H1 (cell line): ENCODE measurements around the gene FADS3. TPM values are rescaled to one million over a fixed set of nuclear protein-coding genes. Genes with fewer than 3 reads are reported as not detected.
A peak's percentile ranks its signal among the peaks of the same experiment; 100 is the strongest.

Experiments used
- CTCF ChIA-PET: fragments of 300-600 bp; sonication (Branson Sonifier 250); formaldehyde crosslinking; loops from one replicate; lab custom pipeline; 2021; ENCODE audit not compliant: partially characterized antibody; lab: Charles Lee
- POLR2A ChIA-PET: fragments of 300-600 bp; sonication (Branson Sonifier 250); formaldehyde crosslinking; loops from one replicate; lab custom pipeline; 2021; ENCODE audit warnings: inconsistent platforms; ENCODE audit not compliant: partially characterized antibody; lab: Charles Lee
- DNase-seq, 2 experiments: peaks; one replicate each; pipeline versions ENCODE4 v3.0.0 to v3.0.0-alpha.2; 2010 to 2022; ENCODE audit warnings: low spot score in 2 of 2, low read depth in 1 of 2, mixed read lengths in 1 of 2
- FAIRE-seq: peaks from 2 replicates; lab custom pipeline; 2011; peaks lifted over from hg19 to GRCh38; lab: Jason Lieb, UNC
- H2AFZ ChIP-seq: 2 replicates; pipeline ENCODE4 v1.8.1; 2012; ENCODE audit warnings: low read length, inconsistent platforms
- H2AK5ac ChIP-seq: 2 replicates; pipeline ENCODE4 v1.6.1; 2013; ENCODE audit warnings: low read depth, low read length
- H2BK120ac ChIP-seq: replicated peaks from 2 replicates; pipeline ENCODE3; 2013; ENCODE audit warnings: low read depth, low read length, inconsistent platforms
- H2BK12ac ChIP-seq: 2 replicates; pipeline ENCODE4 v1.6.1; 2013; ENCODE audit warnings: low read depth, low read length
- H2BK15ac ChIP-seq: 2 replicates; pipeline ENCODE4 v1.6.1; 2013; ENCODE audit warnings: low read length
- H2BK20ac ChIP-seq: 2 replicates; pipeline ENCODE4 v1.6.1; 2013; ENCODE audit warnings: low read length
- H2BK5ac ChIP-seq: 2 replicates; pipeline ENCODE4 v1.6.1; 2013; ENCODE audit warnings: low read depth, low read length
- H3K14ac ChIP-seq: 2 replicates; pipeline ENCODE4 v1.6.1; 2013; ENCODE audit warnings: inconsistent platforms; ENCODE audit not compliant: insufficient read length
- H3K18ac ChIP-seq: 2 replicates; pipeline ENCODE4 v1.6.1; 2013; ENCODE audit warnings: low read length; ENCODE audit errors: extremely low read depth
- H3K23ac ChIP-seq: 2 replicates; pipeline ENCODE4 v1.6.1; 2013; ENCODE audit warnings: inconsistent platforms; ENCODE audit not compliant: insufficient read length
- H3K23me2 ChIP-seq: 2 replicates; pipeline ENCODE4 v1.6.1; 2013; ENCODE audit warnings: low read depth, low read length
- H3K27ac ChIP-seq: 2 replicates; pipeline ENCODE4 v1.6.1; 2011; ENCODE audit warnings: low read depth, low read length, inconsistent platforms
- H3K27me3 ChIP-seq, 4 experiments: replicated peaks in 1 of 4; 1 replicate in 1 of 4; 2 replicates in 3 of 4; pipeline versions ENCODE4 v1.6.1 to v1.8.1; 2011 to 2013; ENCODE audit warnings: low read length in 3 of 4, mild to moderate bottlenecking in 3 of 4, inconsistent platforms in 2 of 4, mixed read lengths in 2 of 4, moderate library complexity in 1 of 4; ENCODE audit not compliant: control insufficient read depth in 3 of 4, insufficient read depth in 3 of 4; ENCODE audit errors: extremely low read depth in 1 of 4
- H3K36me3 ChIP-seq, 4 experiments: 2 replicates each; pipeline versions ENCODE4 v1.6.1 to v1.8.1; 2011 to 2013; ENCODE audit warnings: mild to moderate bottlenecking in 4 of 4, low read length in 3 of 4, moderate library complexity in 2 of 4, control low read depth in 1 of 4, inconsistent platforms in 1 of 4; ENCODE audit not compliant: insufficient read depth in 4 of 4, control insufficient read depth in 2 of 4
- H3K4ac ChIP-seq: replicated peaks from 2 replicates; pipeline ENCODE3; 2013; ENCODE audit warnings: low read length, low read depth, mixed read lengths, inconsistent platforms; ENCODE audit not compliant: insufficient read length
- H3K4me1 ChIP-seq, 4 experiments: replicated peaks in 1 of 4; 1 replicate in 1 of 4; 2 replicates in 3 of 4; pipeline versions ENCODE4 v1.6.1 to v1.8.1; 2011 to 2013; ENCODE audit warnings: low read length in 3 of 4, inconsistent platforms in 2 of 4, mixed read lengths in 1 of 4; ENCODE audit not compliant: insufficient read depth in 4 of 4, control insufficient read depth in 3 of 4
- H3K4me2 ChIP-seq, 2 experiments: 2 replicates each; pipeline versions ENCODE4 v1.6.1 to v1.8.1; 2011 to 2013; ENCODE audit warnings: low read depth in 2 of 2, low read length in 2 of 2, control low read depth in 1 of 2, inconsistent platforms in 1 of 2, mild to moderate bottlenecking in 1 of 2; ENCODE audit not compliant: insufficient read depth in 1 of 2
- H3K4me3 ChIP-seq, 4 experiments: fragments of 200-600, 300-600 bp in 1 of 4; sonication (generic), shearing (Covaris generic), sonication (Bioruptor Twin) in 1 of 4; 2 replicates each; pipeline versions ENCODE4 v1.5.1 to v1.8.1; 2011 to 2016; ENCODE audit warnings: low read length in 4 of 4, low read depth in 3 of 4, control low read depth in 2 of 4, inconsistent platforms in 2 of 4, mild to moderate bottlenecking in 2 of 4, mixed read lengths in 1 of 4, moderate library complexity in 1 of 4; ENCODE audit not compliant: insufficient read depth in 2 of 4; ENCODE audit errors: extremely low read depth in 1 of 4
- H3K56ac ChIP-seq: replicated peaks from 2 replicates; pipeline ENCODE3; 2013; ENCODE audit warnings: low read depth, mild to moderate bottlenecking, mixed read lengths, low read length, inconsistent platforms; ENCODE audit not compliant: insufficient read length
- H3K79me1 ChIP-seq: 2 replicates; pipeline ENCODE4 v1.6.1; 2013; ENCODE audit warnings: low read depth, low read length, control low read depth
- H3K79me2 ChIP-seq, 2 experiments: 2 replicates each; pipeline versions ENCODE4 v1.6.1 to v1.8.1; 2012 to 2013; ENCODE audit warnings: low read length in 2 of 2, mild to moderate bottlenecking in 2 of 2, inconsistent platforms in 1 of 2; ENCODE audit not compliant: insufficient read depth in 2 of 2, control insufficient read depth in 1 of 2
- H3K9ac ChIP-seq, 4 experiments: replicated peaks in 1 of 4; 1 replicate in 1 of 4; 2 replicates in 3 of 4; pipeline versions ENCODE4 v1.6.1 to v1.8.1; 2011 to 2013; ENCODE audit warnings: low read depth in 3 of 4, low read length in 3 of 4, control low read depth in 2 of 4, mild to moderate bottlenecking in 2 of 4, moderate library complexity in 2 of 4, inconsistent platforms in 1 of 4; ENCODE audit errors: extremely low read depth in 1 of 4
- H3K9me3 ChIP-seq, 2 experiments: 2 replicates each; pipeline versions ENCODE4 v1.6.1 to v1.8.1; 2012 to 2013; ENCODE audit warnings: mild to moderate bottlenecking in 2 of 2, moderate library complexity in 2 of 2, control low read depth in 1 of 2, inconsistent platforms in 1 of 2, low read depth in 1 of 2, low read length in 1 of 2, mixed read lengths in 1 of 2; ENCODE audit not compliant: insufficient read depth in 2 of 2
- H4K20me1 ChIP-seq, 2 experiments: replicated peaks in 1 of 2; 2 replicates each; pipeline versions ENCODE3 to v1.8.1; 2011 to 2013; ENCODE audit warnings: inconsistent platforms in 2 of 2, low read length in 2 of 2, mild to moderate bottlenecking in 1 of 2; ENCODE audit not compliant: insufficient read depth in 2 of 2, control insufficient read depth in 1 of 2
- H4K5ac ChIP-seq: 2 replicates; pipeline ENCODE4 v1.6.1; 2013; ENCODE audit warnings: low read length, low read depth, mixed read lengths, inconsistent platforms; ENCODE audit not compliant: insufficient read length
- H4K8ac ChIP-seq: 2 replicates; pipeline ENCODE4 v1.8.0; 2013; ENCODE audit warnings: mild to moderate bottlenecking, moderate library complexity, low read length, inconsistent platforms; ENCODE audit not compliant: insufficient read depth; ENCODE audit errors: extremely low read depth
- H4K91ac ChIP-seq: replicated peaks from 2 replicates; pipeline ENCODE3; 2013; ENCODE audit warnings: low read length, mixed read lengths, inconsistent platforms; ENCODE audit not compliant: insufficient read length
- BRCA1 ChIP-seq: IDR thresholded peaks from 2 replicates; pipeline ENCODE4 v1.6.1; 2012; ENCODE audit warnings: low read depth, low read length, improper control_type of control experiment
- CEBPB ChIP-seq: IDR thresholded peaks from 2 replicates; pipeline ENCODE4 v1.6.1; 2012; ENCODE audit warnings: low read depth, low read length
- CTBP2 ChIP-seq: IDR thresholded peaks from 2 replicates; pipeline ENCODE4 v1.7.0; 2011; ENCODE audit warnings: borderline replicate concordance, mild to moderate bottlenecking, moderate library complexity, mixed read lengths, low read length; ENCODE audit not compliant: insufficient read depth, insufficient read length
- E2F6 ChIP-seq: IDR thresholded peaks from 2 replicates; pipeline ENCODE4 v1.6.1; 2012; ENCODE audit warnings: inconsistent platforms
- KDM5A ChIP-seq: fragments of 200-600 bp; IDR thresholded peaks from 2 replicates; pipeline ENCODE4 v1.7.1; 2012; ENCODE audit warnings: mild to moderate bottlenecking, low read length, inconsistent platforms, mixed read lengths
- NANOG ChIP-seq: IDR thresholded peaks from 2 replicates; pipeline ENCODE4 v1.6.1; 2011; ENCODE audit warnings: low read length, low read depth, mild to moderate bottlenecking, inconsistent platforms; ENCODE audit not compliant: insufficient read depth, poor library complexity, severe bottlenecking
- RBBP5 ChIP-seq: IDR thresholded peaks from 2 replicates; pipeline ENCODE4 v1.7.1; 2012; ENCODE audit warnings: low read depth, mild to moderate bottlenecking, inconsistent platforms, low read length, moderate library complexity, borderline replicate concordance
- RFX5 ChIP-seq: IDR thresholded peaks from 2 replicates; pipeline ENCODE4 v1.6.1; 2011; ENCODE audit warnings: low read depth, low read length, improper control_type of control experiment, borderline replicate concordance
- TAF1 ChIP-seq: IDR thresholded peaks from 2 replicates; pipeline ENCODE4 v1.6.1; 2011; ENCODE audit warnings: mild to moderate bottlenecking, low read depth, low read length
- TAF7 ChIP-seq: optimal IDR thresholded peaks from 2 replicates; pipeline ENCODE3; 2011; ENCODE audit warnings: low read depth, mild to moderate bottlenecking, inconsistent platforms, low read length, moderate library complexity, borderline replicate concordance
- USF2 ChIP-seq: IDR thresholded peaks from 2 replicates; pipeline ENCODE4 v1.6.1; 2011; ENCODE audit warnings: low read length, improper control_type of control experiment
- WGBS, 2 experiments: shearing (Covaris generic) in 1 of 2; methylation state at CpG; one replicate each; pipeline versions ENCODE4 v1.1.6 to v1.1.7; 2013 to 2015; ENCODE audit warnings: low lambda C conversion rate in 2 of 2, mixed read lengths in 2 of 2, inconsistent platforms in 1 of 2, low coverage in 1 of 2, missing lambda C conversion rate in 1 of 2; ENCODE audit not compliant: insufficient replicate concordance in 2 of 2, insufficient coverage in 1 of 2, insufficient read length in 1 of 2; ENCODE audit errors: extremely low coverage in 1 of 2, missing lambda C conversion rate in 1 of 2; 5-methylcytosine and 5-hydroxymethylcytosine counted together
- polyA plus RNA-seq, 7 experiments: library from polyadenylated mRNA; depleted of rRNA in 3 of 7; stranded (reverse) in 5 of 7; unstranded in 2 of 7; fragments of >200 nt in 5 of 7; fragments of 200-250 nt in 2 of 7; gene quantifications; 1 replicate in 5 of 7; 2 replicates in 1 of 7; 4 replicates in 1 of 7; pipeline versions ENCODE4 v1.2.1 to v1.2.3, GENCODE V29; 2011 to 2013; ENCODE audit warnings: missing spikeins in 2 of 7, mixed read lengths in 2 of 7
- total RNA-seq: library from RNA; stranded (reverse); fragmentation: NEBNext Ultra II Directional; extraction: Animal tissue kit (Norgen Biotek cat#: 25700); gene quantifications from 2 replicates; pipeline ENCODE4 v1.2.1, GENCODE V29; 2021

The FADS3 gene
- total and polyA plus RNA-seq, 2 of the 8 experiments (the other 6 are each of a cell fraction or from before 2014, with no cell fraction given), result 43.8 to 76.3 TPM

DNA sequence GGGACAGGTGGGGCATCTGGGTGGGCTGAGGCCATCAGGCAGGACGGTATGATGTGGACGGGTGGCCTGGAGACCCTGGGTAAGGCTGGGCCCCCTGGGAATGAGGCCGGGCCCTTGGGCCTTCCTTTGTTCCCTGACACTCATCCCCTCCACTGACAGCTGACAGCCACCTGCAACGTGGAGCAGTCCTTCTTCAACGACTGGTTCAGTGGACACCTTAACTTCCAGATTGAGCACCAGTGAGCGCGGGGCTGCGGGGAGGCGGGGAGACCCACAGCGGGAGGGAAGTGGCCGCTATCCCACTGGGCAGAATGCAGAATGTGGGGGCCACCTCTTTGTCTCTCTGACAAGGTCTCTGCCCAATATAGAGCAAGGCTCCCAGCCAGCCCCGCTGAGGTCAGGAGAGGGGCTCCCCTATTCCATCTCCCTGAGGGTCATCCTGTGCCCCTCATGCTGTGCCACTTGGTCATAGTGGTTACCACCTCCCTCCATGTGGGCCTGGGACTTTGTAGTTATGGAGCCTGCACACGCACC, 27.7 kb downstream of the FADS3 start:
- ChIA-PET POLR2A (interaction anchor here (1.0 to 1.3 kb wide), 3 partner anchors 10 to 35 kb away, joined by 3 to 4 read pairs (median 4); partner anchors contain the start of gene FADS2), CTCF (interaction anchor here (1.3 to 1.6 kb wide), 2 partner anchors 30 to 34 kb away, joined by 4 read pairs; no protein-coding TSS in a partner anchor)
- Histone ChIP-seq H2BK120ac (no peak overlapping the region), H2BK12ac (no peak overlapping the region), H3K79me2 (no peaks in the 10 kb centered on the region), H3K56ac (no peak overlapping the region), H3K23ac (no peak overlapping the region), H3K9ac (no peak overlapping the region), H3K4me2 (no peak overlapping the region), H3K36me3 (peaks cover 23 to 66% (median 46%) of the 10 kb centered on the region in 4 experiments), H4K20me1 (peaks cover 7 to 10% of the 10 kb centered on the region in 2 experiments), H2BK5ac (peak overlapping the region; percentile 44; the same call in 1 of the 2 replicates), H3K18ac (no peak overlapping the region), H3K9me3 (no peaks in the 10 kb centered on the region), H3K4ac (no peak overlapping the region), H2AK5ac (no peak overlapping the region), H3K23me2 (no peaks in the 10 kb centered on the region), H3K14ac (no peak overlapping the region), H4K91ac (no peak overlapping the region), H3K4me3 (no peak overlapping the region), H4K5ac (no peak overlapping the region), H3K4me1 (no peaks in the 10 kb centered on the region), H2BK20ac (no peak overlapping the region), H3K27me3 (no peaks in the 10 kb centered on the region), H3K27ac (no peak overlapping the region), H4K8ac (no peak overlapping the region; the same call in 1 of the 2 replicates), H3K79me1 (no peaks in the 10 kb centered on the region), H2AFZ (no peak overlapping the region), H2BK15ac (no peak overlapping the region)
- WGBS, 2 experiments, result 93% methylated on average over 12 of the region's 13 CpGs; no CpG with 5 or more reads in 1 of the 2 experiments
- no peak for FAIRE-seq
- DNase-seq, result no peak
- TF ChIP-seq KDM5A, result no peak
- no peak for TF ChIP-seq TAF1
- TF ChIP-seq USF2, result no peak
- TF ChIP-seq RBBP5, result no peak
- no peak for TF ChIP-seq RFX5
- no peak for TF ChIP-seq BRCA1
- no peak for TF ChIP-seq NANOG
- TF ChIP-seq CEBPB, result no peak
- no peak for TF ChIP-seq TAF7
- TF ChIP-seq E2F6, result no peak
- no peak for TF ChIP-seq CTBP2
